ENCODE results near the gene ACSL6. TPM values are rescaled to one million over a fixed set of nuclear protein-coding genes. Genes with fewer than 3 reads are reported as not detected.

Gene ACSL6
- total and polyA plus RNA-seq, 5 donors from 2014 or later: 3.0 to 5.7 (median 5.5) TPM

- Histone ChIP-seq H3K27me3 (ENCODE audit: control insufficient read depth, insufficient read depth, low read length) (no peaks in the 10 kb centered on the region), H3K4me3 (ENCODE audit: low read depth, low read length) (no peak overlapping the region), H3K36me3 (ENCODE audit: control insufficient read depth, insufficient read depth, low read length) (peaks cover 2% of the 10 kb centered on the region), H3K4me1 (ENCODE audit: control insufficient read depth, insufficient read depth, low read length, poor library complexity, severe bottlenecking) (no peaks in the 10 kb centered on the region), H3K9me3 (ENCODE audit: control insufficient read depth in 2 of 2, low read length in 2 of 2) (no peaks in the 10 kb centered on the region), H3K27ac (ENCODE audit: insufficient read depth, low read length, poor library complexity, severe bottlenecking) (no peak overlapping the region)
- ATAC-seq (ENCODE audit: low read depth in 2 of 2): no peak
- peaks cover 5% of the 10 kb centered on the region for H3K27me3 Mint-ChIP-seq
- H3K27ac Mint-ChIP-seq: no peak overlapping the region
- peaks cover 38% of the 10 kb centered on the region for H3K36me3 Mint-ChIP-seq
- H3K9me3 Mint-ChIP-seq: peaks cover 0 to 3% (median 0%) of the 10 kb centered on the region in 7 donors
- H3K4me1 Mint-ChIP-seq: peaks cover 0 to 3% (median under 1%) of the 10 kb centered on the region in 4 donors
- H3K4me3 Mint-ChIP-seq: no peak overlapping the region
- DNase-seq: no peak
Observed at GRCh38 chr5:131959906-131960305, 51.6 kb downstream of the ACSL6 start.

DNA sequence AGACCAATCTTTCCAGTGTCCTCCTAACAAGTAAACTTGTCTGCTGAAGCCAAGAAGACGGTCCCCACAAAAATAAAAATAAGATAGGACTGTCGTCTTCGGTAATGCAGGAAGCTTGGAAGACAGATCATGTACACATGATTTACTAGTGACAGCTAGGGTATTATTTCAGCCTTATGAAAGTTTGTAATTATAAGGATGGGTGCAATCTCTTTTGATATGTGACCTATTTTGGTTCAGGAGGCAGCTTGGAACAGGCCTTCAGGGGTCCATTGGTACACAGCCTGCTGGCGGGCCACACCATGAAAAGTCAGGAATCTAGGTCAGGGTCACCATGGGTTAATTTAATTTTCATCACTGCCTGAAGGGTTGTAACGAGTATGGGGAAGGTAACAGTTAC is 52.3 kb downstream of the ACSL6 start:
- no peak for DNase-seq
- Histone ChIP-seq H3K27ac (ENCODE audit: insufficient read depth, low read length, poor library complexity, severe bottlenecking) (no peak overlapping the region), H3K9me3 (ENCODE audit: control insufficient read depth in 2 of 2, low read length in 2 of 2) (no peaks in the 10 kb centered on the region), H3K4me1 (ENCODE audit: control insufficient read depth, insufficient read depth, low read length, poor library complexity, severe bottlenecking) (no peaks in the 10 kb centered on the region), H3K27me3 (ENCODE audit: control insufficient read depth, insufficient read depth, low read length) (no peaks in the 10 kb centered on the region), H3K36me3 (ENCODE audit: control insufficient read depth, insufficient read depth, low read length) (peaks cover 2% of the 10 kb centered on the region), H3K4me3 (ENCODE audit: low read depth, low read length) (no peak overlapping the region)
- H3K4me1 Mint-ChIP-seq: peaks cover 0 to 8% (median 3%) of the 10 kb centered on the region in 4 donors
- peaks cover 0 to 3% (median 0%) of the 10 kb centered on the region in 7 donors for H3K9me3 Mint-ChIP-seq
- peaks cover 13% of the 10 kb centered on the region for H3K27me3 Mint-ChIP-seq
- no peak overlapping the region for H3K4me3 Mint-ChIP-seq
- H3K27ac Mint-ChIP-seq: no peak overlapping the region
- ATAC-seq (ENCODE audit: low read depth in 2 of 2): no peak
- peaks cover 45% of the 10 kb centered on the region for H3K36me3 Mint-ChIP-seq

DNA sequence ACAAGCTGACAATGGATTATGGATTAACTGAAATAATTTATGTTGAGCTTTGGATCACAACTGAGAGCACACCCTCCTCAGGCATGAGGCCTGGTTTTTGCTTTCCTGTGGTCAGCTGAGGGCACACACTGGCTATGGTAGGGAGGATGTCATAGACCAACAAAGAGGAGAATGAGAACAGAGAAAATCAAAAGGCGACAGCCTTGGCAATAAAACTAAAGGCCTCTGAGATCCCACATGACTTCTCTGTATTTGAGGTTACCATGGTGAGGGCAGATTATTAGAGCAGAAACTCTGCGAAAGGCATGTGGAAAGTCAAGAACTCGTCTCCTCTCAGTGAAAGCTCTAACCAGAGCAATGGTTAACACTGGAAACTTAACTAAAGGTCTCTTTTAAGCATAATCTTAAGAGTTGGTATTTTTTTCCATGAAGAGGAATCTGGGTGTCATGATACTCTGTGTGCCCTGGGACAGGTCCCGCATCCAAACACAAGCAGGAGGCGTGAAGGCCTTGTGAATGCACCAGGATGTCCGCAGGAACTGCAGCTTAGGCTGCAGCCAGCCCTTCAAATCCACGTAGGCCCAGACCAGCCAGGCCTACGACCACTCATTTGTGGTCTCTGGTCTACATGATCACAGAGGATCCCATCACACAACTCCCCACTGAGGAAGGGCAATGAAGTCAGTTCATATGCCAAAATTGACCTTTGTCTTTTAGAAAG is 53.6 kb downstream of the ACSL6 start:
- peaks cover 38% of the 10 kb centered on the region for H3K36me3 Mint-ChIP-seq
- no peaks in the 10 kb centered on the region for H3K4me1 ChIP-seq (ENCODE audit: control insufficient read depth, insufficient read depth, low read length, poor library complexity, severe bottlenecking)

GRCh38 chr5:131953969-131954368 is 57.5 kb downstream of the ACSL6 start:
- Mint-ChIP-seq H3K36me3 (peaks cover 20% of the 10 kb centered on the region), H3K4me1 (peaks cover 0 to 8% (median 3%) of the 10 kb centered on the region in 4 donors), H3K27ac (no peak overlapping the region), H3K4me3 (no peak overlapping the region), H3K27me3 (peaks cover 14% of the 10 kb centered on the region), H3K9me3 (peaks cover 0 to 2% (median 0%) of the 10 kb centered on the region in 7 donors)
- peaks cover 2% of the 10 kb centered on the region for H3K36me3 ChIP-seq (ENCODE audit: control insufficient read depth, insufficient read depth, low read length)
- H3K27ac ChIP-seq (ENCODE audit: insufficient read depth, low read length, poor library complexity, severe bottlenecking): no peak overlapping the region
- peaks cover 1% of the 10 kb centered on the region for H3K27me3 ChIP-seq (ENCODE audit: control insufficient read depth, insufficient read depth, low read length)
- H3K4me1 ChIP-seq (ENCODE audit: control insufficient read depth, insufficient read depth, low read length, poor library complexity, severe bottlenecking): no peaks in the 10 kb centered on the region
- H3K4me3 ChIP-seq (ENCODE audit: low read depth, low read length): no peak overlapping the region
- no peaks in the 10 kb centered on the region for H3K9me3 ChIP-seq (ENCODE audit: control insufficient read depth in 2 of 2, low read length in 2 of 2)
- DNase-seq (peak in 1 of 3 donors; percentile 16), ATAC-seq (ENCODE audit: low read depth in 2 of 2) (no peak)

More for the DNA sequence above, 53.6 kb downstream of the ACSL6 start:
- H3K4me1 Mint-ChIP-seq: peaks cover 0 to 8% (median 3%) of the 10 kb centered on the region in 4 donors
- H3K4me3 Mint-ChIP-seq: no peak overlapping the region
- no peak overlapping the region for H3K27ac ChIP-seq (ENCODE audit: insufficient read depth, low read length, poor library complexity, severe bottlenecking)
- peaks cover 2% of the 10 kb centered on the region for H3K36me3 ChIP-seq (ENCODE audit: control insufficient read depth, insufficient read depth, low read length)
- peaks cover 14% of the 10 kb centered on the region for H3K27me3 Mint-ChIP-seq
- DNase-seq: no peak
- peaks cover 0 to 2% (median 0%) of the 10 kb centered on the region in 7 donors for H3K9me3 Mint-ChIP-seq
- no peak overlapping the region for H3K4me3 ChIP-seq (ENCODE audit: low read depth, low read length)
- no peak overlapping the region for H3K27ac Mint-ChIP-seq
- H3K27me3 ChIP-seq (ENCODE audit: control insufficient read depth, insufficient read depth, low read length): no peaks in the 10 kb centered on the region
- no peak for ATAC-seq (ENCODE audit: low read depth in 2 of 2)
- no peaks in the 10 kb centered on the region for H3K9me3 ChIP-seq (ENCODE audit: control insufficient read depth in 2 of 2, low read length in 2 of 2)

- H3K9me3 Mint-ChIP-seq: peaks cover 0 to 2% (median 0%) of the 10 kb centered on the region in 7 donors
Observed at GRCh38 chr5:131952301-131952857, 59.1 kb downstream of the ACSL6 start.

DNA sequence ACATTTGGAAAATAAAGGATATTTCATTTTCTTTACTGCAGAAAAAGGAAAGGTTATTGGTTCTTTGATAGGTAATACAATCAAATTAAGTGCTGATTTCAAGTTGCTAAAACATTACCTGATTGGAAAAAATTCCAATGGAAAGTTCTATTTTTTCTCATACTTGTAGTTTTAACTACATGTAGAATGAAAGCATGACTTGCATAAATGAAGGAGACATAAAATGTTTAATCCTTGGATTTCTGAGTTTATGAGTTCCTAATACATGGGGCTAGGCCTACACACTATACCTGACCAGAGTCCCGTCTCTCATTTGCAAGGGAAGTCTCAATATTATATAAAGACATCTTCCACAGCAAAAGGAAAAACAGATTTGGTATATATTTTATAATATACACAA is 60.8 kb downstream of the ACSL6 start:
- Mint-ChIP-seq H3K27me3 (peaks cover 21% of the 10 kb centered on the region), H3K4me1 (peaks cover 0 to 8% (median 2%) of the 10 kb centered on the region in 4 donors), H3K4me3 (no peak overlapping the region), H3K27ac (no peak overlapping the region), H3K36me3 (peaks cover 13% of the 10 kb centered on the region), H3K9me3 (peaks cover 0 to 2% (median 0%) of the 10 kb centered on the region in 7 donors)
- H3K4me3 ChIP-seq (ENCODE audit: low read depth, low read length): no peak overlapping the region
- no peak overlapping the region for H3K27ac ChIP-seq (ENCODE audit: insufficient read depth, low read length, poor library complexity, severe bottlenecking)
- peaks cover 1% of the 10 kb centered on the region for H3K27me3 ChIP-seq (ENCODE audit: control insufficient read depth, insufficient read depth, low read length)
- no peaks in the 10 kb centered on the region for H3K9me3 ChIP-seq (ENCODE audit: control insufficient read depth in 2 of 2, low read length in 2 of 2)
- H3K4me1 ChIP-seq (ENCODE audit: control insufficient read depth, insufficient read depth, low read length, poor library complexity, severe bottlenecking): no peaks in the 10 kb centered on the region
- ATAC-seq (ENCODE audit: low read depth in 2 of 2) (no peak), DNase-seq (no peak)
- H3K36me3 ChIP-seq (ENCODE audit: control insufficient read depth, insufficient read depth, low read length): peaks cover 2% of the 10 kb centered on the region

More at GRCh38 chr5:131952301-131952857, 59.1 kb downstream of the ACSL6 start:
- Histone ChIP-seq H3K4me3 (ENCODE audit: low read depth, low read length) (no peak overlapping the region), H3K4me1 (ENCODE audit: control insufficient read depth, insufficient read depth, low read length, poor library complexity, severe bottlenecking) (no peaks in the 10 kb centered on the region), H3K27me3 (ENCODE audit: control insufficient read depth, insufficient read depth, low read length) (peaks cover 1% of the 10 kb centered on the region), H3K27ac (ENCODE audit: insufficient read depth, low read length, poor library complexity, severe bottlenecking) (no peak overlapping the region), H3K9me3 (ENCODE audit: control insufficient read depth in 2 of 2, low read length in 2 of 2) (no peaks in the 10 kb centered on the region), H3K36me3 (ENCODE audit: control insufficient read depth, insufficient read depth, low read length) (peaks cover 2% of the 10 kb centered on the region)
- Mint-ChIP-seq H3K36me3 (peaks cover 16% of the 10 kb centered on the region), H3K4me3 (no peak overlapping the region), H3K27me3 (peaks cover 17% of the 10 kb centered on the region), H3K4me1 (peaks cover 0 to 8% (median 2%) of the 10 kb centered on the region in 4 donors), H3K27ac (no peak overlapping the region)
- DNase-seq: no peak
- no peak for ATAC-seq (ENCODE audit: low read depth in 2 of 2)

DNA sequence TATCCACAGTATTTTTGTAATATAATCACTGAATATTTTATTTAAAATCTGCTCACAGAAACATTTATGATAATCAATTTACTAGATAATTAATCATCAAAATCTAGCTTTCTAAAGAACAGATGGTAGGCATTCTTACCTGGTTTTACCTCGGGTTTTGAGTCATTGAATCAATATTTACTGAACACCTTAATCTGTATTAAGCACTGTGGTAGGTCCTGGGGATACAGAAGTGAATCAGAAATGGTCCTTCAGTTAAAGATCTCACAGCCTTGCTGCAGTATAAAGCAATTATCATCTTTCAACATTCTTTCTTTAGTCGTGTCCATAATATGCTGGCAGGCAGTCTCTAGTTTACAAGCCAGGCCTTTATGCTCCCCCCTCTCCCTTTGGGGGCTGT is 64.0 kb downstream of the ACSL6 start:
- DNase-seq: no peak
- Mint-ChIP-seq H3K27me3 (peaks cover 17% of the 10 kb centered on the region), H3K9me3 (peaks cover 0 to 2% (median 0%) of the 10 kb centered on the region in 7 donors), H3K4me3 (no peak overlapping the region), H3K4me1 (no peaks in the 10 kb centered on the region), H3K36me3 (no peaks in the 10 kb centered on the region), H3K27ac (no peak overlapping the region)
- Histone ChIP-seq H3K27ac (ENCODE audit: insufficient read depth, low read length, poor library complexity, severe bottlenecking) (no peak overlapping the region), H3K36me3 (ENCODE audit: control insufficient read depth, insufficient read depth, low read length) (no peaks in the 10 kb centered on the region), H3K4me3 (ENCODE audit: low read depth, low read length) (no peak overlapping the region), H3K4me1 (ENCODE audit: control insufficient read depth, insufficient read depth, low read length, poor library complexity, severe bottlenecking) (no peaks in the 10 kb centered on the region), H3K27me3 (ENCODE audit: control insufficient read depth, insufficient read depth, low read length) (peaks cover 1% of the 10 kb centered on the region), H3K9me3 (ENCODE audit: control insufficient read depth in 2 of 2, low read length in 2 of 2) (no peaks in the 10 kb centered on the region)
- no peak for ATAC-seq (ENCODE audit: low read depth in 2 of 2)

Measured in CD4-positive, CD25-positive, alpha-beta regulatory T cell (primary cell).